Stimulated activated CD4-positive, alpha-beta T cell treated with anti-CD3 and anti-CD28 coated beads, Interleukin-4, amount 100 ng/mL, for 48 hours (primary cell): Measurements from ENCODE around the gene TJP1.
"Not testable (repeated sequence)": the region's sequence is repeated elsewhere in the genome, so short reads cannot be mapped to it uniquely, and the experiment has no call there.

ENCODE experiments used
- DNase-seq, 2 donors: peaks; one replicate each; pipeline ENCODE4 v3.0.0-alpha.2; 2020; ENCODE audit warnings: low read depth in 2 of 2

TJP1 gene

DNA sequence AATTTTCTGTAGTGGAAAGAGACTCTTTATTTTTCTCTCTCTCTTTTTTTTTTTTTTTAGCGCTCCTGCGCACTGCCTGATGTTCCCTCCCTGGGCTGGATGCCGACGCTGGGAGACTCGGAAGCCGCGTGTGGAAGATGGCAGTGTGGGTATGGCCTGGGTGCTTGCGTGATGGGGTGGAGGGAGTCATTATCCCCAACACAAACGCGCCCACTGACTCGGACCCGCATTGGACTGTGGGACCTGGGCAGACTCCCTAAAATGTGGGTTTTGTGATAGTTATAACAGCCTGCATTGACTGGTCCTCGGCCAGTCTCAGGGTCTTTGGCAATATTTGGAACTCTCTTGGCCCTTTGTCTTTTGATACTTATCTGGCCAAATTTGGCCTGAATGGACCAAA is 157.9 kb downstream of the TJP1 start:
- no peak for DNase-seq

DNA sequence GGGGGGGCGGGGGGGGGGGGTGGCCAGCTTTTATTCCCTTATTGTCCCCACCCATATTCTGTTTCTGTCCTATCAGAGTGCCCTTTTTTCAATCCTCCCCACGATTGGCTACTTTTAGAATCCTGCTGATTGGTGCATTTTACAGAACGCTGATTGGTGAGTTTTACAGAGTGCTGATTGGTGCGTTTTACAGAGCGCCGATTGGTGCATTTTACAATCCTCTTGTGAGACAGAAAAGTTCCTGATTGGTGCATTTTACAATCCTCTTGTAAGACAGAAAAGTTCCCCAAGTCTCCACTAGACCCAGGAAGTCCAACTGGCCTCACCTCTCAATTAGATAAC is 164.8 kb downstream of the TJP1 start:
- DNase-seq = not testable (repeated sequence)

DNA sequence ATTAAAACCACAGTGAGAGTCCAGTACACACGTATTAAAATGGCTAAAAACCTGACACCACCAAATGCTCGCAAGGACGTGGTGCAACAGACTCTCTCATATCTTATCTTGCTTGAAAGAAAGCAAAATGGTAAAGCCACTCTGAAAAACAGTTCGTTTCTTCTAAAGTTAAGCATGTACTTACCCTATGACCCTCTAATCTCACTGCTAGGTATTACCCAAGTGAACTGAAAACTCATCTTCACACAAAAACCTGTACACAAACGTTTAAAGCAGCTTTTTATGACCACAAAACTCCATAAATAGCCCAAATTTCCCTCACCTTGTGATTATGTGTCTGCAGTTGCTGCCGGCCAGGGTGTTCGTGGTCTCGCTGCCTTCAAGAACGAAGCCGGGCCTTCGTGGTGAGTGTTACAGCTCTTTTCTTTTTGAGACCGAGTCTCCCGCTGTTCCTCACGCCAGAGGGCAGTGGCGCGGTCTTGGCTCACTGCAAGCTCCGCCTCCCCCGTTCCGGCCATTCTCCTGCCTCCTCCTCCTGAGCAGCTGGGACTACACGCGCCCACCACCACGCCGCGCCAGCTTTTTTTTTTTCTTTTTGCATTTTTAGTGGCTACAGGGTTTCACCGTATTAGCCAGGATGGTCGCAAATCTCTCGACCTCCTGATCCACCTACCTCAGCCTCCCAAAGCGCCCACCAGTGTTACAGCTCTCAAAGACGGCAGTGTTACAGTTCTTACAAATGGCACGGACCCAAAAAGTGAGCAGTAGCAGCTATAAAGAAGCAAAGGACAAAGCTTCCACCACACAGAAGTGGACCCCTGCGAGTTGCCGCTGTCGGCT is 165.4 kb downstream of the TJP1 start:
- DNase-seq = no peak

DNA sequence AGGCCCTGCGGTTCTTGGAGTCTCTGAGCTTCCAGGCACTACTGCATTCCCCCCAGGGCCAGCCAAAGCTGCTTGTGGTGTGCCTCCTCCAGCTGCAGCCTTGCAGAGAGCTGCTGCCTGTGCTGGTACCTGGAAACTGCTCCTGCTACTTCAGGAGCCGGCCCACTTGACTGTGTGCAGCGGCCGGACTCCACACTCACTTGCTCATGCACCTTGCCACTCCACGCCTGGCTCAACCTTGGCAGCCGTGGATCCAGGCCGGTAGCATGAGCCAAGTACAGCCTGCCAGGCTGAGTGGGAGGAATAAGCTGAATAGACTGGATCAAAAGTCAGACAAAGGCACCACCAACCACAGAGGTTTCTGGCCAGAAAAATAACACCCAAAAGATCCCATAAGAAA is 169.7 kb downstream of the TJP1 start:
- no peak for DNase-seq

DNA sequence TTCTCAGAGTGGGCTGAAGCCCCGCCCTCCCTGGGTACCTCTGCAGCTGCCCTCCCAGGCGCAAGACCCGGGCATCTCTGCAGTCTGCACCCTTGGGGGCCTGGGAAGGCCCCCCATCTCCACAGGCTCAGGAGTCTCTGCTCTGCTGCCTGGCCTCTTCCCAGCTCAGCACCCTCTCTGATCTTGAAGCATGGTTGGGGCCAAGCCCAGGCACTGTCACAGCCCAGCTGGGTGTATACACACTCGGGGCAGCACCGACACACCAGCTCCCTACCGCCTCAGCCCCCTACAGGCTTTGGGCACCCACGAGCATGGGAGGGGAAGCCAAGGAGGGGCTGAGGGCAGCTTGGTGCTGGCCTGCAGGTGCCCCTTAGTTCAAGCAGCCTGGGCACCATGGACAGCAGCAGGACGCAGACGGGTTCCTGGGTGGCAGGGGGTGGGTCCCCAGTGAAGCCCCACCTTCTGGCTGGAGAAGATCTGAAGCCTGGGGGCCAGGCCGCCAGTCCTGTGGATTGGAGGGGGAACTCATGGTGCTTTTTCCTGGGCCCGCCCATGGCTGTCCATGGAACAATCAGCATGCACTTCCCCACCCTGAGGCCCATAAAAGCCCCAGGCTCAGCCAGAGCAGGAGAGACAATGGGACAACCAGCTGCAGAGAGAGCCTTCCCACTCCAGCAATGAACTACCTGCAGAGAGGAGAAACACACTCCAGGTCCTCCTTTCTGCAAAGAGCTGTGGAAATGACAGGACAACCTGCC is 170.6 kb downstream of the TJP1 start:
- DNase-seq = no peak
